Colonic mucosa (tissue), 4 donors: ENCODE data around the gene ZNF564. TPM values are rescaled to one million over a fixed set of nuclear protein-coding genes. Genes with fewer than 3 reads are reported as not detected.

Source experiments
- DNase-seq: peaks from one replicate; pipeline ENCODE4 v3.0.0-alpha.2; 2020
- H3K27ac ChIP-seq: fragments of 200-600 bp; one replicate; pipeline ENCODE4 v1.8.0; 2021
- H3K27me3 ChIP-seq: fragments of 200-600 bp; one replicate; pipeline ENCODE4 v1.8.0; 2021
- H3K36me3 ChIP-seq: fragments of 200-600 bp; one replicate; pipeline ENCODE4 v1.8.0; 2021
- H3K4me1 ChIP-seq: fragments of 200-600 bp; one replicate; pipeline ENCODE4 v1.8.0; 2021; ENCODE audit warnings: mild to moderate bottlenecking
- H3K4me3 ChIP-seq: fragments of 200-600 bp; one replicate; pipeline ENCODE4 v1.8.0; 2021
- H3K9ac ChIP-seq, 2 donors: one replicate each; pipeline ENCODE4 v1.7.0; 2013; ENCODE audit warnings: control low read depth in 2 of 2, low read depth in 2 of 2, low read length in 2 of 2
- H3K9me3 ChIP-seq: fragments of 200-600 bp; one replicate; pipeline ENCODE4 v1.8.0; 2021
- intact Hi-C: fragments of 100-400 bp; cut with DNase I; formaldehyde crosslinking; loops from one replicate; pipeline ENCODE4 v1.14.1; 2022
- total RNA-seq, 2 donors: library from RNA; stranded (reverse); fragmentation: NEBNext Ultra II Directional in 1 of 2; extraction: Animal tissue kit (Norgen Biotek cat#: 25700) in 1 of 2; gene quantifications; one replicate each; pipeline ENCODE4 v1.2.1, GENCODE V29; 2021
- TF ChIP-seq, protein P1 (sequence below): fragments of 200-600 bp; IDR thresholded peaks from one replicate; pipeline ENCODE4 v1.8.0; 2022; ENCODE audit warnings: antibody characterized with exemption, mild to moderate bottlenecking
- donor health status: healthy.
- donor health status: DM: no; HTN: no; CAD: no.
- donor health status: DM: no; HTN: no; CAD: no.

Gene ZNF564
- total RNA-seq, 2 donors from 2014 or later = 14.8 to 17.4 TPM

DNA sequence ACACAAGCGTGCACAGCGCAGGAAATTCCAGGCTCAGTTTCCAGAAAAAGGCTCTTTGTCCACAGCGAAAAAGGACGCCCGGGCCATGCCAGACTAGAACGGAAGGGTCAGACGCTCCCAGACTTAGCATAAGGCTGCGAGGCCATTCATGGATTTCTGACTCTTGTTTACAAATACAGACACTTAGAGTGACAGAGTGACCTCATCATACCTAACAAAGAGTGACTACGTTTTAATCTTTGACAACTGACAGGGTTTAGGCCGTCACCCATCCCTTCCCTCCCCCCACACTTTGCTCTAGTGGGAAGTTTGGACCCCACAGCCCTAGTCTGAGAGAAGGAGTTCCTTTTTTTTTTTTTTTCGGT lies 66.2 kb downstream of the ZNF564 start:
- Histone ChIP-seq H3K9ac (peak overlapping the region; percentile 70 to 86), H3K9me3 (no peaks in the 10 kb centered on the region), H3K4me3 (peak overlapping the region; percentile 93), H3K27me3 (no peaks in the 10 kb centered on the region), H3K4me1 (no peaks in the 10 kb centered on the region), H3K36me3 (no peaks in the 10 kb centered on the region), H3K27ac (peak overlapping the region; percentile 56)
- intact Hi-C loops = no loop called here
- DNase-seq = no peak
- TF ChIP-seq, protein P1, sequence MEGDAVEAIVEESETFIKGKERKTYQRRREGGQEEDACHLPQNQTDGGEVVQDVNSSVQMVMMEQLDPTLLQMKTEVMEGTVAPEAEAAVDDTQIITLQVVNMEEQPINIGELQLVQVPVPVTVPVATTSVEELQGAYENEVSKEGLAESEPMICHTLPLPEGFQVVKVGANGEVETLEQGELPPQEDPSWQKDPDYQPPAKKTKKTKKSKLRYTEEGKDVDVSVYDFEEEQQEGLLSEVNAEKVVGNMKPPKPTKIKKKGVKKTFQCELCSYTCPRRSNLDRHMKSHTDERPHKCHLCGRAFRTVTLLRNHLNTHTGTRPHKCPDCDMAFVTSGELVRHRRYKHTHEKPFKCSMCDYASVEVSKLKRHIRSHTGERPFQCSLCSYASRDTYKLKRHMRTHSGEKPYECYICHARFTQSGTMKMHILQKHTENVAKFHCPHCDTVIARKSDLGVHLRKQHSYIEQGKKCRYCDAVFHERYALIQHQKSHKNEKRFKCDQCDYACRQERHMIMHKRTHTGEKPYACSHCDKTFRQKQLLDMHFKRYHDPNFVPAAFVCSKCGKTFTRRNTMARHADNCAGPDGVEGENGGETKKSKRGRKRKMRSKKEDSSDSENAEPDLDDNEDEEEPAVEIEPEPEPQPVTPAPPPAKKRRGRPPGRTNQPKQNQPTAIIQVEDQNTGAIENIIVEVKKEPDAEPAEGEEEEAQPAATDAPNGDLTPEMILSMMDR = no peak

DNA sequence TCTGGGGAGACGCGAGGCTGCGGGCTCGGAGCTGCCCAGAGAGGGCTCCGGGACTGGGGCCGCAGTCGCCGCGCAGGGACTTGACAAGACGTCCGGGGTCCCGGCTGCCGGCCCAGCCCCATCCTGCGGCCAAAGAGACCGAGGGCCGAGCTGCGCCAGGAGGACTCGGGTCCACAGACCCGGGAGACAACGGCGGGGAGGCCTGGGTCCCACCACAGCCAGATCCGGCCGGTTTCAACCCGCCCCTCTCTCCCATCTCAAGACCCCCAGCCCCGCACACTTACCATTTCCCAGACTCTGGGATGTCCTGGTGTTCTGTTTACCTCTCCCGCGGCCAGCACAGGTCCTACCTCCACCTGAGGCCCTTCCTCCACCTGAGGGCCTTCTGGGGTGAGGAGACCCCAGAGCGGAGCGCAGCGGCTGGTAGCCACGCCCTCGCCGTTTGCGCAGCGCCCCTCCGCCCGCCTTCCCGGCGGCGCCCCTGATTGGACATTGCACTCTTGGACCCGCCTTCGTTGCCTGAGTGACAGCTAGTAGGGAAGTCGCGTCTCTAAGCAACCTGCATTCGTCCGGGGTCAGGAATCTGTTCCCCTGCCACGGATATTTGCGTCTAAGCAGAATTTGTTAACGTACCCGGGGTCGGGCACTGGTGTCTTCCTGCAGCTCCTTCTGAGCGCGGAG lies 66.8 kb downstream of the ZNF564 start, which contains the start of gene ZNF709:
Gene ZNF709 (minus strand): TSS at position 446 of the 681 bp plus-strand sequence. CDS start 159 bp downstream, at position 287.
- Histone ChIP-seq H3K9ac (peak within 1 kb of the TSS; percentile 82 to 86), H3K4me1 (no peaks in the 10 kb centered on the region), H3K27ac (peak within 1 kb of the TSS; percentile 56), H3K36me3 (no peaks in the 10 kb centered on the region), H3K4me3 (peak within 1 kb of the TSS; percentile 93), H3K9me3 (no peaks in the 10 kb centered on the region), H3K27me3 (no peaks in the 10 kb centered on the region)
- intact Hi-C loops = no loop called here
- TF ChIP-seq, protein P1 = no peak
- peak; percentile 96 for DNase-seq

DNA sequence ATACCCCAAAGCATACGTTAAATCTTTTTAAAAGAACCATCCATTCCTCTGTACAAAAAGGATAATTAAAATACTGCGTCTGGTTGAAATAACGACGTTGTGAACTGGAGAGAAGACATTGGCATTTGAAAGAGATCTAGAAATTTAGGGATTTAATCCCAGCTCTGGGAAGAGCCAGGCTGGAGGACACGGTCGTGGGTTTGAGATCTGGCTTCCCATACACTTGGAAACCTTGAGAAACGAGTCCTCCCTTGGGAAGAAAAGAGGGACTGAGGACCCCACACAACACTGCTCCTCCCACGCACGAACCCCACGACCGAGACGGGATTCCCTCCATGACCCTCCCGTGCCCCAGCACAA lies 67.3 kb downstream of the ZNF564 start:
- Histone ChIP-seq H3K27ac (no peak overlapping the region), H3K36me3 (no peaks in the 10 kb centered on the region), H3K9ac (peak overlapping the region; percentile 82 to 86), H3K9me3 (no peaks in the 10 kb centered on the region), H3K4me1 (no peaks in the 10 kb centered on the region), H3K27me3 (no peaks in the 10 kb centered on the region), H3K4me3 (peak overlapping the region; percentile 93)
- no peak for DNase-seq
- TF ChIP-seq, protein P1 = no peak
- intact Hi-C loops = no loop called here

DNA sequence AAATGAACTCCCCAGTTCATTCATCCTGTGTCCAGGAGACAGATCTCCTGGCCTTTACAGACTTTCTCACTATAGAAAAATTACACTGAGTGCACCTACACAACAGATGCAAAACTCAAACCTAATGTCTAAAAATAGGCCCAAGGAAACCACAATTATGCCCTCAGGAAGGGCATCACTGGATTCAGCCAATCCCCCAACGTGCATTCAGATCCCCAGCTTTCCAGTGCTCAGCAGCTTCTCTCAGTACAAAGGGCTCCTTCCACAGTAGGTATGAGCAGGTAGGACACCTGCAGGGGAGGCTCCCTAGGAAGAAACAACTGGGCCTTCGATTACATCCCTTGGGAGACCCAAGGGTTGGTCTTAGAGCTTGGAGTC lies 68.8 kb downstream of the ZNF564 start:
- Histone ChIP-seq H3K9ac (no peak overlapping the region), H3K27ac (no peak overlapping the region), H3K27me3 (no peaks in the 10 kb centered on the region), H3K4me3 (no peak overlapping the region), H3K4me1 (no peaks in the 10 kb centered on the region), H3K9me3 (no peaks in the 10 kb centered on the region), H3K36me3 (no peaks in the 10 kb centered on the region)
- TF ChIP-seq, protein P1 = no peak
- no peak for DNase-seq
- intact Hi-C loops = no loop called here

DNA sequence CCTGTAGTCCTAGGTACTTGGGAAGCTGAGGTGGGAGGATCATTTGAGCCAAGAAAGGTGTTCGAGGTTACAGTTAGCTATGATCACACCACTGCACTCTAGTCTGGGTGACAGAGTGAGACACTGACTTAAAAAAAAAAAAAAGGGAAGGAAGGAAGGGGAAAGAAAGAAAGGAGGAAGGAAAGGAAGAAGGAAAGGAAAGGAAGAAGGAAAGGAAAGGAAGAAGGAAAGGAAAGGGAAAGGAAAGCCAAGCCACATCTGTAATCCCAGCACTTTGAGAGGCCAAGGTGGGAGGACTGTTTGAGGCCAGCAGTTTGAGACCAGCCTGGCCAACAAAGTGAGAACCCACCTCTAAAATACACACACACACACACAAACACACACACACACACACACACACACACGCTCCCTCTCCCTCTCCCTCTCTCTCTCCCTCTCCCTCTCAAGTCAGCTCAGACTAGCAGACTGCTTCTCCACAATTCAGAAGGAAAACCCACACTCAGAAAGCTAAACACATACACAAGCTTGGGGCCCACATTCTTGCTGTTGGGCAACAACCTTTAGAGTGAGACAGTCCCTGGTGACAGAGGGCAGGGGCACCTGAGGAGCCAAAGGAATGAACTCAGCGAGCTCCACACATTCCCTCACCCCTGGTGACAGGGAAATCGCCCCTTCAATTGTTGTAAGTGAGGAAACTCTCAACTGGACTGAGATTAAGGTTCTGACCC lies 69.3 kb downstream of the ZNF564 start:
- Histone ChIP-seq H3K4me1 (no peaks in the 10 kb centered on the region), H3K27ac (no peak overlapping the region), H3K9me3 (no peaks in the 10 kb centered on the region), H3K4me3 (no peak overlapping the region), H3K27me3 (no peaks in the 10 kb centered on the region), H3K36me3 (no peaks in the 10 kb centered on the region), H3K9ac (no peak overlapping the region)
- DNase-seq = no peak
- TF ChIP-seq, protein P1 = no peak
- intact Hi-C loops = no loop called here
